Gastrocnemius medialis (tissue), 4 donors: ENCODE measurements around the gene SUCLG2. TPM values are rescaled to one million over a fixed set of nuclear protein-coding genes. Genes with fewer than 3 reads are reported as not detected.

ENCODE experiments used
- ATAC-seq, 2 donors: fragments of 150-250 bp; one replicate each; pipeline ENCODE4 v1.9.1; 2016
- DNase-seq, 2 donors: peaks; one replicate each; pipeline ENCODE4 v3.0.0-alpha.2; 2019
- H3K27ac ChIP-seq, 4 donors: fragments of 200-600 bp; sonication (generic); 1 replicate in 1 of 4; 2 replicates in 3 of 4; pipeline ENCODE4 v1.5.1; 2016 to 2018; ENCODE audit warnings: mild to moderate bottlenecking in 2 of 4, moderate library complexity in 1 of 4
- H3K27me3 ChIP-seq, 3 donors: fragments of 200-600 bp; sonication (generic) in 2 of 3; 1 replicate in 1 of 3; 2 replicates in 2 of 3; pipeline versions ENCODE4 v1.5.1 to v1.6.0; 2016 to 2019; ENCODE audit warnings: mild to moderate bottlenecking in 1 of 3, moderate library complexity in 1 of 3
- H3K36me3 ChIP-seq, 2 donors: fragments of 200-600 bp; sonication (generic) in 1 of 2; one replicate each; pipeline ENCODE4 v1.5.1; 2017 to 2018
- H3K4me1 ChIP-seq, 2 donors: fragments of 200-600 bp; sonication (generic) in 1 of 2; one replicate each; pipeline ENCODE4 v1.5.1; 2016 to 2017; ENCODE audit warnings: mild to moderate bottlenecking in 2 of 2
- H3K4me3 ChIP-seq, 4 donors: fragments of 200-600 bp; sonication (generic) in 3 of 4; 1 replicate in 1 of 4; 2 replicates in 3 of 4; pipeline ENCODE4 v1.5.1; 2016 to 2019; ENCODE audit warnings: mild to moderate bottlenecking in 2 of 4
- H3K9me3 ChIP-seq, 3 donors: fragments of 200-600 bp; sonication (generic) in 2 of 3; 1 replicate in 1 of 3; 2 replicates in 2 of 3; pipeline ENCODE4 v1.5.1; 2016 to 2019
- POLR2A ChIP-seq, 2 donors: fragments of 450-650 bp; IDR thresholded peaks; one replicate each; pipeline ENCODE4 v1.6.1; 2017; ENCODE audit warnings: antibody characterized with exemption in 2 of 2, mild to moderate bottlenecking in 2 of 2, moderate library complexity in 2 of 2
- in situ Hi-C, 4 donors: fragments of 200-750 bp; cut with MboI; loops; one replicate each; pipeline versions ENCODE4 v1.15.0 to v1.8.0; 2017; ENCODE audit warnings: low sequenced_read_pairs in 4 of 4
- intact Hi-C: fragments of 100-400 bp; cut with DNase I; formaldehyde crosslinking; loops from one replicate; pipeline ENCODE4 v1.15.1; 2023; ENCODE audit warnings: low total_unique reads
- total RNA-seq, 4 donors: library from RNA; depleted of rRNA; stranded (reverse); fragments of >200 nt; gene quantifications; one replicate each; pipeline versions ENCODE4 v1.1.0 to v1.2.3, GENCODE V29; 2016
- TF ChIP-seq, protein P1 (sequence below), 5 experiments: fragments of 450-650 bp in 3 of 5; fragments of 200-600 bp in 2 of 5; sonication (generic) in 2 of 5; IDR thresholded peaks in 4 of 5; conservative IDR thresholded peaks in 1 of 5; 1 replicate in 4 of 5; 2 replicates in 1 of 5; pipeline ENCODE4 v1.5.1; 2016 to 2019; ENCODE audit warnings: antibody characterized with exemption in 5 of 5, mild to moderate bottlenecking in 3 of 5, moderate library complexity in 3 of 5

The SUCLG2 gene
- total RNA-seq, 4 donors from 2014 or later, result 64.3 to 106 (median 73.2) TPM

DNA sequence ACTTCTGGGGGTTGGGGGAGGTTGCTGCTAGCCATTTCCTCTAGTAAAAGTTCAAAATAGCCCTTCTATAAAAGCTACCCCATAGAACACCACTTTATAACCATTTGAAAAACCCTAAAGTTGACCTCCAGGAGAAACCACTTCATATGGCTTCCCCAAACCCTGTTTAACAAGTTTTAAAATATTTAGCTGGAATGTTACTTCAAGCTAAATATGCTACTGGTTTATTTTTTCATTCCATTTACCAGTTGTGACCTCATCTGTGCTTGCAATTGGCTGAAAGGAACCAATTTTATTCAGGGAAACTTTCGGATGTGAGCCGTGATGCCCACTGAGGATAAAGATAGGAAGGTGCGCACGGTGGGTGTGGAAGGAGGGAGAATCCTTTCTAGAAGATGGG lies 221.3 kb downstream of the SUCLG2 start:
- in situ Hi-C loops (no loop called here), intact Hi-C loops (no loop called here)
- ATAC-seq (no peak), DNase-seq (no peak)
- H3K9me3 ChIP-seq, result no peaks in the 10 kb centered on the region
- TF ChIP-seq POLR2A (IDR thresholded peaks at IDR 0.05), result no peak
- TF ChIP-seq, protein P1, sequence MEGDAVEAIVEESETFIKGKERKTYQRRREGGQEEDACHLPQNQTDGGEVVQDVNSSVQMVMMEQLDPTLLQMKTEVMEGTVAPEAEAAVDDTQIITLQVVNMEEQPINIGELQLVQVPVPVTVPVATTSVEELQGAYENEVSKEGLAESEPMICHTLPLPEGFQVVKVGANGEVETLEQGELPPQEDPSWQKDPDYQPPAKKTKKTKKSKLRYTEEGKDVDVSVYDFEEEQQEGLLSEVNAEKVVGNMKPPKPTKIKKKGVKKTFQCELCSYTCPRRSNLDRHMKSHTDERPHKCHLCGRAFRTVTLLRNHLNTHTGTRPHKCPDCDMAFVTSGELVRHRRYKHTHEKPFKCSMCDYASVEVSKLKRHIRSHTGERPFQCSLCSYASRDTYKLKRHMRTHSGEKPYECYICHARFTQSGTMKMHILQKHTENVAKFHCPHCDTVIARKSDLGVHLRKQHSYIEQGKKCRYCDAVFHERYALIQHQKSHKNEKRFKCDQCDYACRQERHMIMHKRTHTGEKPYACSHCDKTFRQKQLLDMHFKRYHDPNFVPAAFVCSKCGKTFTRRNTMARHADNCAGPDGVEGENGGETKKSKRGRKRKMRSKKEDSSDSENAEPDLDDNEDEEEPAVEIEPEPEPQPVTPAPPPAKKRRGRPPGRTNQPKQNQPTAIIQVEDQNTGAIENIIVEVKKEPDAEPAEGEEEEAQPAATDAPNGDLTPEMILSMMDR (IDR thresholded peaks at IDR 0.05 in 4 of 5, conservative IDR thresholded peaks at IDR 0.05 in 1 of 5), result no peak
- no peak overlapping the region for H3K4me3 ChIP-seq
- no peaks in the 10 kb centered on the region for H3K4me1 ChIP-seq
- H3K27me3 ChIP-seq, result no peaks in the 10 kb centered on the region
- no peak overlapping the region for H3K27ac ChIP-seq
- no peaks in the 10 kb centered on the region for H3K36me3 ChIP-seq

DNA sequence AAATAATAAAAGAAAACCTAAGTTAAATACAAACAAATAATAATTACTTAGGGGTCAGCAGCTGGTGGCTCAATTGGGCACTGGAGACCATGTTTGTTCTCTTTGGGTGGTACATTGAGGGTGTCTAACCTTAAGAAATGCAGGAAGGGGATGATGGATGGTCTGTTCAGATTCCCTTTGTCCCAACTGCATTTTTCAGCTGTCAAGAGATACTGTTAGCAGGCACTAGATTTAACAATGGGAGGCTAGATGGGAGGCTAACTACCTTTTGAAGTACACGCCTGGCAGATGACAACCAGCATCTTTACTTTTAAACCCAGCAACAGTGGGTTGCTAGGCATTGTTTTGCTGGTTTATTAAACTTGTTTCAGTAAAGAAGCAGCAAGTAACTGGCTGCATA lies 222.5 kb downstream of the SUCLG2 start:
- no peaks in the 10 kb centered on the region for H3K27me3 ChIP-seq
- intact Hi-C loops (no loop called here), in situ Hi-C loops (no loop called here)
- no peak overlapping the region for H3K4me3 ChIP-seq
- TF ChIP-seq POLR2A (IDR thresholded peaks at IDR 0.05), result no peak
- TF ChIP-seq, protein P1 (IDR thresholded peaks at IDR 0.05 in 4 of 5, conservative IDR thresholded peaks at IDR 0.05 in 1 of 5), result no peak
- no peaks in the 10 kb centered on the region for H3K9me3 ChIP-seq
- H3K36me3 ChIP-seq, result no peaks in the 10 kb centered on the region
- no peak for ATAC-seq
- no peaks in the 10 kb centered on the region for H3K4me1 ChIP-seq
- DNase-seq, result no peak
- H3K27ac ChIP-seq, result no peak overlapping the region

DNA sequence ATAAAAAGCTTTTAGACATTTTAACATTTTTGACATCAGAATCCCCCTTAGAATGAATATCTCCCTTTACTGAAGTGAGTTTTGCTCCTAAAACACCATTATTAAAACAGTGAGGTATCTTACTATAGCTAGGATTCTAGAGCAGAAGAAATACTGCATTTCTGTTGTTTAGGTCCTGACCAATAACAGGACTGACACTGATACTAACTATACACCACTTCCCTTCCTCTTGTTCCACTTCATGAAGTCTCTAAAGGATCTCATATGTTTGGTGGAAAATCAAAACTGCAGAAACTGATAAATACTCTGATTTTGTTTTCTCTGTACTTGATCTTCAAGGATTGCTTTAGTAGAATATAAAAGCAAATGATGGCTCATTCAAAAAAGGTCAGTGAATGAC lies 230.7 kb downstream of the SUCLG2 start:
- Histone ChIP-seq H3K27me3 (no peaks in the 10 kb centered on the region), H3K36me3 (peaks cover 0 to 4% of the 10 kb centered on the region in 2 donors), H3K4me3 (no peak overlapping the region), H3K4me1 (no peaks in the 10 kb centered on the region), H3K9me3 (no peaks in the 10 kb centered on the region), H3K27ac (no peak overlapping the region)
- TF ChIP-seq, protein P1 (IDR thresholded peaks at IDR 0.05 in 4 of 5, conservative IDR thresholded peaks at IDR 0.05 in 1 of 5), result no peak
- TF ChIP-seq POLR2A (IDR thresholded peaks at IDR 0.05), result no peak
- no peak for ATAC-seq
- no peak for DNase-seq
- intact Hi-C loops (no loop called here), in situ Hi-C loops (no loop called here)

DNA sequence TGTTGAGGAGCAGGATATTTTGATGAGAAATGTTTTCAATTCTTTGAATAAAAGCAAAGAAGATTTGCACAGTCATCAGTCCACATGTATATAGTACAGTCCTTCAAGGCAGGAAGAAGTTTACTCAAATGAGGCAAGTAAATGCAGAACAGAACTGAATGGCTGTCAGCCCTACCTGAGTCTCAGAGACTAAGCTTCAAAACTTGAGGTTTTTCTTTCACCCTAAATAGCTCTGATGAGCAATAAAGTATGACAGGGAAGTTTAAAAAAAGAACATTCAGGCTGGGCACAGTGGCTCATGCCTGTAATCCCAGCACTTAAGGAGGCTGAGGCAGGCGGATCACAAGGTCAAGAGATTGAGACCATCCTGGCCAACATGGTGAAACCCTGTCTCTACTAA lies 232.5 kb downstream of the SUCLG2 start:
- TF ChIP-seq, protein P1 (IDR thresholded peaks at IDR 0.05 in 4 of 5, conservative IDR thresholded peaks at IDR 0.05 in 1 of 5), result no peak
- no peak for TF ChIP-seq POLR2A (IDR thresholded peaks at IDR 0.05)
- Histone ChIP-seq H3K4me3 (no peak overlapping the region), H3K27ac (no peak overlapping the region), H3K4me1 (no peaks in the 10 kb centered on the region), H3K27me3 (no peaks in the 10 kb centered on the region), H3K36me3 (peaks cover 0 to 4% of the 10 kb centered on the region in 2 donors), H3K9me3 (no peaks in the 10 kb centered on the region)
- DNase-seq (no peak), ATAC-seq (no peak)
- in situ Hi-C loops (no loop called here), intact Hi-C loops (no loop called here)

DNA sequence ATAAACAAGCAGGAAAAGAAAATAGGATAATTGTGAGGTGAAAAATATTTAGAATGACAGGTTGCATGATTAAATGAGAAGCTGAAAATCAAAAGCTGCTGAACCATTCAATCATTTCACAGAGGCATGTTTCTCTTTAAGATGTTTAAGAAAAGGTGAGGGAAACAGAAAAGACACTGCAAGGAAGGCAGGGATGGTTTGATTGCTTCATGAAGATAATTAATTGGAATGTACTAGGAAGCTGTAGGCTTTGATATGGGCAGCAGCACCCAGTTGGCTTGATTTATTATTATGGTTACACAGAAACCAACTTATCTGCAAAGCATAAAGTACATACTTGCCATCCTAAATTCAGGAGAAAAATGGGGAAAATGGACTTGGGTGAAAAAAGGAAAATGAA lies 234.6 kb downstream of the SUCLG2 start:
- Histone ChIP-seq H3K27me3 (no peaks in the 10 kb centered on the region), H3K27ac (no peak overlapping the region), H3K9me3 (no peaks in the 10 kb centered on the region), H3K4me3 (no peak overlapping the region), H3K36me3 (peaks cover 0 to 4% of the 10 kb centered on the region in 2 donors), H3K4me1 (no peaks in the 10 kb centered on the region)
- no peak for ATAC-seq
- in situ Hi-C loops (no loop called here), intact Hi-C loops (no loop called here)
- TF ChIP-seq, protein P1 (IDR thresholded peaks at IDR 0.05 in 4 of 5, conservative IDR thresholded peaks at IDR 0.05 in 1 of 5), result no peak
- no peak for TF ChIP-seq POLR2A (IDR thresholded peaks at IDR 0.05)
- DNase-seq, result no peak
